Measurements from ENCODE around the gene HES2. TPM values are rescaled to one million over a fixed set of nuclear protein-coding genes. Genes with fewer than 3 reads are reported as not detected.
"Not testable (repeated sequence)": the region's sequence is repeated elsewhere in the genome, so short reads cannot be mapped to it uniquely, and the experiment has no call there.

HES2 gene
- total and polyA plus RNA-seq, 8 donors = 18.4 to 231 TPM; not detected in 6

- Histone ChIP-seq H3K36me3 (no peaks in the 10 kb centered on the region), H3K9me3 (no peaks in the 10 kb centered on the region), H3K4me1 (peaks cover 7 to 38% (median 19%) of the 10 kb centered on the region in 4 donors), H3K27ac (no peak overlapping the region), H3K4me3 (peak overlapping the region in 2 of 4 donors; percentile 1 to 26), H3K27me3 (peaks cover 17 to 94% (median 46%) of the 10 kb centered on the region in 3 donors)
- peak in 1 of 2 donors; percentile 54 for DNase-seq
- WGBS, 5 donors = 18 to 34% (median 22%) methylated on average over 45 to 115 of the region's 115 CpGs
- TF ChIP-seq POLR2AphosphoS5 (IDR thresholded peaks at IDR 0.05) = no peak
- TF ChIP-seq EP300 (IDR thresholded peaks at IDR 0.05) = no peak
- TF ChIP-seq CTCF (IDR thresholded peaks at IDR 0.05) = no peak
- no peak for TF ChIP-seq POLR2A (IDR thresholded peaks at IDR 0.05)
- intact Hi-C loops (cut with DNase I; ENCODE audit: low total_unique reads) = no loop called here
Observed at GRCh38 chr1:6454856-6455751, 35.4 kb upstream of the HES2 start.

GRCh38 chr1:6453895-6454855 lies 34.5 kb upstream of the HES2 start:
- intact Hi-C loops (cut with DNase I; ENCODE audit: low total_unique reads); H3K27ac ChIP-seq; H3K36me3 ChIP-seq; H3K9me3 ChIP-seq; DNase-seq; H3K4me3 ChIP-seq: not testable (repeated sequence)
- WGBS, 5 donors = 23 to 59% (median 40%) methylated on average over 28 to 85 of the region's 85 CpGs
- peaks cover 17 to 94% (median 55%) of the 10 kb centered on the region in 3 donors for H3K27me3 ChIP-seq
- peaks cover 8 to 38% (median 23%) of the 10 kb centered on the region in 4 donors for H3K4me1 ChIP-seq

GRCh38 chr1:6450943-6451373 lies 31.2 kb upstream of the HES2 start:
- Histone ChIP-seq H3K27me3 (peaks cover 30 to 100% (median 82%) of the 10 kb centered on the region in 3 donors), H3K36me3 (no peaks in the 10 kb centered on the region), H3K4me1 (peaks cover 32 to 65% (median 48%) of the 10 kb centered on the region in 4 donors), H3K4me3 (no peak overlapping the region), H3K9me3 (no peaks in the 10 kb centered on the region), H3K27ac (no peak overlapping the region)
- TF ChIP-seq CTCF (IDR thresholded peaks at IDR 0.05) (no peak), EP300 (IDR thresholded peaks at IDR 0.05) (no peak), POLR2AphosphoS5 (IDR thresholded peaks at IDR 0.05) (no peak), POLR2A (IDR thresholded peaks at IDR 0.05) (no peak)
- WGBS, 5 donors = 37 to 55% (median 41%) methylated on average over 4 to 6 of the region's 6 CpGs
- intact Hi-C loops (cut with DNase I; ENCODE audit: low total_unique reads) = no loop called here
- peak; percentile 57 to 74 for DNase-seq

- intact Hi-C loops (cut with DNase I; ENCODE audit: low total_unique reads); DNase-seq; H3K27ac ChIP-seq; H3K36me3 ChIP-seq; H3K4me3 ChIP-seq; H3K9me3 ChIP-seq: not testable (repeated sequence)
- Histone ChIP-seq H3K4me1 (peaks cover 32 to 64% (median 48%) of the 10 kb centered on the region in 4 donors), H3K27me3 (peaks cover 30 to 100% (median 78%) of the 10 kb centered on the region in 3 donors)
- WGBS, 5 donors = 46 to 66% (median 55%) methylated on average over 8 to 10 of the region's 10 CpGs
Observed at GRCh38 chr1:6450486-6450885, 30.8 kb upstream of the HES2 start.

- WGBS, 5 donors = 40 to 79% (median 59%) methylated on average over 6 to 7 of the region's 7 CpGs
- Histone ChIP-seq H3K4me3 (no peak overlapping the region), H3K4me1 (peaks cover 31 to 59% (median 46%) of the 10 kb centered on the region in 4 donors), H3K36me3 (no peaks in the 10 kb centered on the region), H3K9me3 (no peaks in the 10 kb centered on the region), H3K27me3 (peaks cover 28 to 100% (median 73%) of the 10 kb centered on the region in 3 donors), H3K27ac (no peak overlapping the region)
- TF ChIP-seq EP300 (IDR thresholded peaks at IDR 0.05) (no peak), CTCF (IDR thresholded peaks at IDR 0.05) (no peak), POLR2A (IDR thresholded peaks at IDR 0.05) (no peak), POLR2AphosphoS5 (IDR thresholded peaks at IDR 0.05) (no peak)
- intact Hi-C loops (cut with DNase I; ENCODE audit: low total_unique reads) = no loop called here
- DNase-seq = no peak
Observed at GRCh38 chr1:6450005-6450450, 30.3 kb upstream of the HES2 start.

Measured in stomach (tissue), 9 donors.